ENCODE data around the gene RNF157.

RNF157 gene

GRCh38 chr17:76121932-76122430 lies 118.3 kb downstream of the RNF157 start:
- DNase-seq, result no peak

GRCh38 chr17:76120658-76121008 lies 119.7 kb downstream of the RNF157 start:
- DNase-seq, result no peak

GRCh38 chr17:76119409-76120371 lies 120.6 kb downstream of the RNF157 start:
- DNase-seq, result no peak

GRCh38 chr17:76115138-76115754 lies 125.0 kb downstream of the RNF157 start:
- DNase-seq, result no peak

- no peak for DNase-seq
These were observed 128.3 kb downstream of the RNF157 start for GRCh38 chr17:76111956-76112355.

- no peak for DNase-seq
These were observed 132.8 kb downstream of the RNF157 start for GRCh38 chr17:76107509-76107908.

- no peak for DNase-seq
These were observed 133.6 kb downstream of the RNF157 start for GRCh38 chr17:76106703-76107102.

GRCh38 chr17:76104896-76105231 lies 135.4 kb downstream of the RNF157 start:
- no peak for DNase-seq

- no peak for DNase-seq
These were observed 136.0 kb downstream of the RNF157 start for GRCh38 chr17:76104140-76104895.

- DNase-seq, result peak; percentile 90 to 92
These were observed 136.8 kb downstream of the RNF157 start, which contains the start of gene EXOC7 for GRCh38 chr17:76103274-76104139. Gene EXOC7, minus strand, starts transcription at chr17:76103787. Its CDS starts 95 bp downstream, at chr17:76103692.

GRCh38 chr17:76102944-76103273 lies 137.4 kb downstream of the RNF157 start:
- no peak for DNase-seq

- DNase-seq, result no peak
These were observed 142.5 kb downstream of the RNF157 start for GRCh38 chr17:76097716-76098295.

- no peak for DNase-seq
These were observed 144.3 kb downstream of the RNF157 start for GRCh38 chr17:76095943-76096342.

GRCh38 chr17:76094046-76094445 lies 146.2 kb downstream of the RNF157 start:
- DNase-seq, result no peak

- no peak for DNase-seq
These were observed 147.5 kb downstream of the RNF157 start for GRCh38 chr17:76092526-76093413.
